Measurements from ENCODE around the gene LRIG1. TPM values are rescaled to one million over a fixed set of nuclear protein-coding genes. Genes with fewer than 3 reads are reported as not detected.

LRIG1 gene
- total RNA-seq, 1 experiment from 2014 or later = 5.3 TPM

DNA sequence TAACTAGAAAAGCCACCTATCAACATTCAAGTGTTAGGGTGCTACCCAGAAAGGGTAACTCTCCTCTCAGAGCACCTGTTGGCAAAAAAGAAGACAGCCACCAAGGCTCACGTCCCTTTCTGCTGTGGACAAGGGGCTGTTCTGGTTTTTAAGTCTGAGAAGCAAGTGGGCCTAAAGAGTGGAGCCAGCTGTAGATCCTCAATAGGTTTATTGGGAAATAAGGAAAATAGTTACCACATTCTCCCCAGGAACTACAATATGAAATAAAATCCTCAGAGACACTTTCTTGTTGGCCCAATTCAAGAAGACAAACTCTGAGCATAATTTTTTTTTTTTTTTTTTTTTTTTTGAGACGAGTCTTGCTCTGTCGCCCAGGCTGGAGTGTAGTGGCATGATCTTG is 35.8 kb downstream of the LRIG1 start:
- in situ Hi-C loops (cut with HindIII; ENCODE audit: low pct_unique_long_range_greater_than_20kb, low sequenced_read_pairs) (no loop called here), intact Hi-C loops (cut with micrococcal nuclease; ENCODE audit: unreplicated experiment) (no loop called here)
- H3K27me3 ChIP-seq (ENCODE audit: control insufficient read depth, insufficient read depth, low read length) = no peaks in the 10 kb centered on the region
- H3K4me1 ChIP-seq (ENCODE audit: control insufficient read depth, insufficient read depth, low read length) = no peaks in the 10 kb centered on the region
- CTCF ChIA-PET = no interaction called here
- no peaks in the 10 kb centered on the region for H3K36me3 ChIP-seq (ENCODE audit: control insufficient read depth, insufficient read depth, low read length)
- TF ChIP-seq POLR2AphosphoS5 (IDR thresholded peaks at IDR 0.05; ENCODE audit: low read depth, low read length) = no peak
- TF ChIP-seq, protein P1, sequence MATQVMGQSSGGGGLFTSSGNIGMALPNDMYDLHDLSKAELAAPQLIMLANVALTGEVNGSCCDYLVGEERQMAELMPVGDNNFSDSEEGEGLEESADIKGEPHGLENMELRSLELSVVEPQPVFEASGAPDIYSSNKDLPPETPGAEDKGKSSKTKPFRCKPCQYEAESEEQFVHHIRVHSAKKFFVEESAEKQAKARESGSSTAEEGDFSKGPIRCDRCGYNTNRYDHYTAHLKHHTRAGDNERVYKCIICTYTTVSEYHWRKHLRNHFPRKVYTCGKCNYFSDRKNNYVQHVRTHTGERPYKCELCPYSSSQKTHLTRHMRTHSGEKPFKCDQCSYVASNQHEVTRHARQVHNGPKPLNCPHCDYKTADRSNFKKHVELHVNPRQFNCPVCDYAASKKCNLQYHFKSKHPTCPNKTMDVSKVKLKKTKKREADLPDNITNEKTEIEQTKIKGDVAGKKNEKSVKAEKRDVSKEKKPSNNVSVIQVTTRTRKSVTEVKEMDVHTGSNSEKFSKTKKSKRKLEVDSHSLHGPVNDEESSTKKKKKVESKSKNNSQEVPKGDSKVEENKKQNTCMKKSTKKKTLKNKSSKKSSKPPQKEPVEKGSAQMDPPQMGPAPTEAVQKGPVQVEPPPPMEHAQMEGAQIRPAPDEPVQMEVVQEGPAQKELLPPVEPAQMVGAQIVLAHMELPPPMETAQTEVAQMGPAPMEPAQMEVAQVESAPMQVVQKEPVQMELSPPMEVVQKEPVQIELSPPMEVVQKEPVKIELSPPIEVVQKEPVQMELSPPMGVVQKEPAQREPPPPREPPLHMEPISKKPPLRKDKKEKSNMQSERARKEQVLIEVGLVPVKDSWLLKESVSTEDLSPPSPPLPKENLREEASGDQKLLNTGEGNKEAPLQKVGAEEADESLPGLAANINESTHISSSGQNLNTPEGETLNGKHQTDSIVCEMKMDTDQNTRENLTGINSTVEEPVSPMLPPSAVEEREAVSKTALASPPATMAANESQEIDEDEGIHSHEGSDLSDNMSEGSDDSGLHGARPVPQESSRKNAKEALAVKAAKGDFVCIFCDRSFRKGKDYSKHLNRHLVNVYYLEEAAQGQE (IDR thresholded peaks at IDR 0.05; ENCODE audit: insufficient read depth in 1 of 2, low read depth in 2 of 2, low read length in 1 of 2) = no peak
- TF ChIP-seq, protein P2, sequence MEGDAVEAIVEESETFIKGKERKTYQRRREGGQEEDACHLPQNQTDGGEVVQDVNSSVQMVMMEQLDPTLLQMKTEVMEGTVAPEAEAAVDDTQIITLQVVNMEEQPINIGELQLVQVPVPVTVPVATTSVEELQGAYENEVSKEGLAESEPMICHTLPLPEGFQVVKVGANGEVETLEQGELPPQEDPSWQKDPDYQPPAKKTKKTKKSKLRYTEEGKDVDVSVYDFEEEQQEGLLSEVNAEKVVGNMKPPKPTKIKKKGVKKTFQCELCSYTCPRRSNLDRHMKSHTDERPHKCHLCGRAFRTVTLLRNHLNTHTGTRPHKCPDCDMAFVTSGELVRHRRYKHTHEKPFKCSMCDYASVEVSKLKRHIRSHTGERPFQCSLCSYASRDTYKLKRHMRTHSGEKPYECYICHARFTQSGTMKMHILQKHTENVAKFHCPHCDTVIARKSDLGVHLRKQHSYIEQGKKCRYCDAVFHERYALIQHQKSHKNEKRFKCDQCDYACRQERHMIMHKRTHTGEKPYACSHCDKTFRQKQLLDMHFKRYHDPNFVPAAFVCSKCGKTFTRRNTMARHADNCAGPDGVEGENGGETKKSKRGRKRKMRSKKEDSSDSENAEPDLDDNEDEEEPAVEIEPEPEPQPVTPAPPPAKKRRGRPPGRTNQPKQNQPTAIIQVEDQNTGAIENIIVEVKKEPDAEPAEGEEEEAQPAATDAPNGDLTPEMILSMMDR (IDR thresholded peaks at IDR 0.05) = no peak
- TF ChIP-seq TCF7L2 (IDR thresholded peaks at IDR 0.05; ENCODE audit: low read depth, low read length) = no peak
- no peak for TF ChIP-seq SIN3A (IDR thresholded peaks at IDR 0.05; ENCODE audit: borderline replicate concordance, insufficient read depth, low read depth, low read length)
- no TSS peak for BruUV-seq (replicated peaks)
- H3K4me3 ChIP-seq (ENCODE audit: low read depth in 2 of 2, low read length in 2 of 2) = no peak overlapping the region
- no peak for DNase-seq (ENCODE audit: low read depth, low spot score)
- POLR2A ChIA-PET = no interaction called here
- no peaks in the 10 kb centered on the region for H3K9me3 ChIP-seq (ENCODE audit: control insufficient read depth, insufficient read depth, low read depth, low read length)
- H3K27ac ChIP-seq (ENCODE audit: low read length) = no peak overlapping the region
- ATAC-seq = no peak

DNA sequence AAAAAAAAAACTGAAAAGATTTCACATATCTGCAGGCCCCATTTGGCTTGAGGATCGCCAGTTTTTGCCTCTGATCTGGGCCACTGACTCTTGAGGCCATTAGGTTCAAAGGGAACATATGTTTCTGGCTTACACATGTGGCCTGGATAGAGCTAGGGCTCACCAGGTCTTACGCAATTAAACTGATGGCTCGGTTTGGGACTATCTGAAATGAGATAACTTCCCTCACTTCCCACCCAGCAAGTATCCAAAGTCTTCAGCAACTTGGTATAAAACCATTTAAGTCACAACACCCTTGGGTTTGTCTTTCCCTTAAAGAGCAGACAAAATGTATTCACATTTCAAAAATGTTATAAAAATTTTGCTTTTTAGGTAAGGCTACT is 36.3 kb downstream of the LRIG1 start:
- no peaks in the 10 kb centered on the region for H3K36me3 ChIP-seq (ENCODE audit: control insufficient read depth, insufficient read depth, low read length)
- H3K9me3 ChIP-seq (ENCODE audit: control insufficient read depth, insufficient read depth, low read depth, low read length) = no peaks in the 10 kb centered on the region
- intact Hi-C loops (cut with micrococcal nuclease; ENCODE audit: unreplicated experiment) = no loop called here
- no TSS peak for BruUV-seq (replicated peaks)
- ChIA-PET CTCF (no interaction called here), POLR2A (no interaction called here)
- no peaks in the 10 kb centered on the region for H3K27me3 ChIP-seq (ENCODE audit: control insufficient read depth, insufficient read depth, low read length)
- no peak overlapping the region for H3K4me3 ChIP-seq (ENCODE audit: low read depth in 2 of 2, low read length in 2 of 2)
- no peak overlapping the region for H3K27ac ChIP-seq (ENCODE audit: low read length)
- no peaks in the 10 kb centered on the region for H3K4me1 ChIP-seq (ENCODE audit: control insufficient read depth, insufficient read depth, low read length)
- DNase-seq (ENCODE audit: low read depth, low spot score) = no peak
- no peak for ATAC-seq
- TF ChIP-seq POLR2AphosphoS5 (IDR thresholded peaks at IDR 0.05; ENCODE audit: low read depth, low read length) (no peak), TCF7L2 (IDR thresholded peaks at IDR 0.05; ENCODE audit: low read depth, low read length) (no peak), SIN3A (IDR thresholded peaks at IDR 0.05; ENCODE audit: borderline replicate concordance, insufficient read depth, low read depth, low read length) (no peak)
- TF ChIP-seq, protein P1 (IDR thresholded peaks at IDR 0.05; ENCODE audit: insufficient read depth in 1 of 2, low read depth in 2 of 2, low read length in 1 of 2) = no peak
- TF ChIP-seq, protein P2 (IDR thresholded peaks at IDR 0.05) = no peak
- in situ Hi-C loops (cut with HindIII; ENCODE audit: low pct_unique_long_range_greater_than_20kb, low sequenced_read_pairs) = no loop called here

Data from Panc1 (cell line).